D341Med (cell line): ENCODE measurements around the gene HCAR3.

Experiments
- DNase-seq: peaks from one replicate; pipeline ENCODE4 v3.0.0; 2012; ENCODE audit warnings: low spot score

Gene HCAR3

GRCh38 chr12:122668268-122668667 lies 48.3 kb downstream of the HCAR3 start:
- no peak for DNase-seq

GRCh38 chr12:122665759-122666158 lies 50.9 kb downstream of the HCAR3 start:
- DNase-seq: no peak

GRCh38 chr12:122665349-122665748 lies 51.3 kb downstream of the HCAR3 start:
- no peak for DNase-seq
